ENCODE data around the gene RSU1. TPM values are rescaled to one million over a fixed set of nuclear protein-coding genes. Genes with fewer than 3 reads are reported as not detected.

The RSU1 gene
- total and polyA plus RNA-seq, 2 of the 13 experiments (the other 11 are each of a cell fraction or from before 2014, with no cell fraction given), result 32.3 to 35.1 TPM

DNA sequence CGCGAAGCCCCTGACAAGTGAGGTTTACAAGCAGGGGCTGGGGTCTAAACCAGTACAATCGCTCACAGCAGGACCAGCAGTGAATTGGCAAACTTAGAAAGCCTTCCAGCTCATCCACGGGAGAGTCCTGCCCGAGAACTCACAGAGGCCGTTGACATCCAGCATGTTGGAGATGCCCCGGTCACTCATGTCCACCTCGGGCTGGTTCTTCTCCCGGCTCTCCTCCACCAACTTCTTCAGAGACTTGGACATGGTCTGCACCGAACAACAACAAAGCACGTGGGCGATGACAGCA, 447 bp downstream of the RSU1 start (continued):
- TF ChIP-seq ZNF281 (CRISPR knock-in tag; IDR thresholded peaks at IDR 0.05; ENCODE audit: borderline replicate concordance) (no peak), NCOA2 (CRISPR knock-in tag; IDR thresholded peaks at IDR 0.05) (no peak), SRSF1 (optimal IDR thresholded peaks at IDR 0.05; ENCODE audit: low read depth, low read length) (peak; percentile 51), CENPBD1 (CRISPR knock-in tag; IDR thresholded peaks at IDR 0.05; ENCODE audit: borderline replicate concordance, low read depth) (no peak), LCORL (IDR thresholded peaks at IDR 0.05) (no peak), LCORL (CRISPR knock-in tag; IDR thresholded peaks at IDR 0.05) (0 out of 2 replicates have a peak, but pooled peaks have one; percentile 8), DDIT3 (CRISPR knock-in tag; IDR thresholded peaks at IDR 0.05) (no peak), SMAD9 (CRISPR knock-in tag; IDR thresholded peaks at IDR 0.05) (no peak), ZNF576 (CRISPR knock-in tag; IDR thresholded peaks at IDR 0.05) (no peak), ZNF362 (CRISPR knock-in tag; IDR thresholded peaks at IDR 0.05; ENCODE audit: borderline replicate concordance) (no peak), PITX1 (CRISPR knock-in tag; IDR thresholded peaks at IDR 0.05) (0 out of 2 replicates have a peak, but pooled peaks have one; percentile 5), SPEN (CRISPR knock-in tag; IDR thresholded peaks at IDR 0.05; ENCODE audit: low read depth) (no peak)
- TF ChIP-seq, protein P1, sequence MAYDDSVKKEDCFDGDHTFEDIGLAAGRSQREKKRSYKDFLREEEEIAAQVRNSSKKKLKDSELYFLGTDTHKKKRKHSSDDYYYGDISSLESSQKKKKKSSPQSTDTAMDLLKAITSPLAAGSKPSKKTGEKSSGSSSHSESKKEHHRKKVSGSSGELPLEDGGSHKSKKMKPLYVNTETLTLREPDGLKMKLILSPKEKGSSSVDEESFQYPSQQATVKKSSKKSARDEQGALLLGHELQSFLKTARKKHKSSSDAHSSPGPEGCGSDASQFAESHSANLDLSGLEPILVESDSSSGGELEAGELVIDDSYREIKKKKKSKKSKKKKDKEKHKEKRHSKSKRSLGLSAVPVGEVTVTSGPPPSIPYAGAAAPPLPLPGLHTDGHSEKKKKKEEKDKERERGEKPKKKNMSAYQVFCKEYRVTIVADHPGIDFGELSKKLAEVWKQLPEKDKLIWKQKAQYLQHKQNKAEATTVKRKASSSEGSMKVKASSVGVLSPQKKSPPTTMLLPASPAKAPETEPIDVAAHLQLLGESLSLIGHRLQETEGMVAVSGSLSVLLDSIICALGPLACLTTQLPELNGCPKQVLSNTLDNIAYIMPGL (CRISPR knock-in tag; IDR thresholded peaks at IDR 0.05; ENCODE audit: borderline replicate concordance in 1 of 2, low read depth in 1 of 2), result 0 out of 4 replicates have a peak, but pooled peaks of 1 of the 2 experiments have one; percentile 6

All from HepG2 (cell line).